HepG2 (cell line): ENCODE measurements around the gene PPAT.

ENCODE experiments used
- CTCF ChIP-seq: sonication (generic); formaldehyde crosslinking; IDR thresholded peaks from 2 replicates; pipeline ENCODE4 v1.5.0; 2020; ENCODE audit warnings: mild to moderate bottlenecking, missing genetic modification reagents, moderate library complexity
- MAFG ChIP-seq: sonication (generic); formaldehyde crosslinking; IDR thresholded peaks from 2 replicates; pipeline ENCODE4 v1.5.1; 2020; ENCODE audit warnings: mild to moderate bottlenecking, missing genetic modification reagents
- ZBTB2 ChIP-seq: sonication (generic); formaldehyde crosslinking; IDR thresholded peaks from 2 replicates; pipeline ENCODE4 v1.8.0; 2022; ENCODE audit warnings: low read depth, missing genetic modification reagents

- no peak for TF ChIP-seq CTCF (CRISPR knock-in tag)
- TF ChIP-seq ZBTB2 (CRISPR knock-in tag) = no peak
- no peak for TF ChIP-seq MAFG (CRISPR knock-in tag)
Measured at GRCh38 chr4:56480691-56481090, 45.3 kb upstream of the PPAT start.
